ENCODE measurements around the gene ARHGEF28.

ARHGEF28 gene

DNA sequence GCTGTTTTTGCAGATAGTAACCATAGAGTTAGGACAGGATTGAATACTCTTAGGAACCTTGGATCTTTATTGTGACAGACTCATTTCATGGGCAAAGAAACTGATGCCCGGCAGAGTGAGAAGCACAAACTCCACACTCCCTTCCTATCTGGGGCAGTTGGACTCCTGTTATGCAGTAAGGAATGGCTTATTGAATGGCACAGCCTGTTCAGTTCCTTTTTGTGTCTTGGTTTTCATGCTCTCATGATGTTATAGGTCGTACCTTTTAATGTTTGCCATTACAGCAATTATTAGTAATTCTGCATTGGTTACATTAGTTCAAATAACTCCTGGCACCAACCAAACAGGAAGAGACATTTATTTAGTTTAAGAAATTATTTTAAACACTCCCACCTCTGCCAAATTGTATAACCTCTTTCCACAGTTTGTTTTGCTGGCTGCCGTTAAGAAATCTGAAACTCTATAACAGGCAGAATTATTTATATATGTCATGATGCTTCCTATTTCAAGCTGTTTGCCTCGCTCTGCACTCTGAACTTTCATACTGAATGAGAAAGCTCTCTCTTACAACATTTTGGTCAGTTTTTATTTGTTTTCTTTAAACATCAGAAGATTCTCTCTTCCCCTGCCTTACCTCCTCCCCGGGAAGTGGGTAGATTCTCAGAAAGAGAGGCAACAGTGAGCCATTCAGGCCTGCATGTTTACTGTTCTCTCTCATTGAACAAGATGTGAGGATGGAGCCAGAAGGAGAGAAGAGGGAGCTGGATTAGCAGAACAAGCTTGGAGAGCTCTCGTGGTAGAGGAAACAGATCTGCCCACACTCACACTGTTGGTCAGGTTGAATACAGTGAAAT lies 144.4 kb downstream of the ARHGEF28 start:
- no peak for DNase-seq (ENCODE audit: extremely low read depth, insufficient read length)
- H3K27me3 ChIP-seq (replicated peaks; ENCODE audit: control insufficient read depth, insufficient read depth, low read length): no peaks in the 10 kb centered on the region
- no peaks in the 10 kb centered on the region for H3K36me3 ChIP-seq (ENCODE audit: control insufficient read depth, insufficient read depth, low read length)
- H3K4me3 ChIP-seq (replicated peaks; ENCODE audit: low read depth, low read length): no peak overlapping the region
- TF ChIP-seq, protein P1, sequence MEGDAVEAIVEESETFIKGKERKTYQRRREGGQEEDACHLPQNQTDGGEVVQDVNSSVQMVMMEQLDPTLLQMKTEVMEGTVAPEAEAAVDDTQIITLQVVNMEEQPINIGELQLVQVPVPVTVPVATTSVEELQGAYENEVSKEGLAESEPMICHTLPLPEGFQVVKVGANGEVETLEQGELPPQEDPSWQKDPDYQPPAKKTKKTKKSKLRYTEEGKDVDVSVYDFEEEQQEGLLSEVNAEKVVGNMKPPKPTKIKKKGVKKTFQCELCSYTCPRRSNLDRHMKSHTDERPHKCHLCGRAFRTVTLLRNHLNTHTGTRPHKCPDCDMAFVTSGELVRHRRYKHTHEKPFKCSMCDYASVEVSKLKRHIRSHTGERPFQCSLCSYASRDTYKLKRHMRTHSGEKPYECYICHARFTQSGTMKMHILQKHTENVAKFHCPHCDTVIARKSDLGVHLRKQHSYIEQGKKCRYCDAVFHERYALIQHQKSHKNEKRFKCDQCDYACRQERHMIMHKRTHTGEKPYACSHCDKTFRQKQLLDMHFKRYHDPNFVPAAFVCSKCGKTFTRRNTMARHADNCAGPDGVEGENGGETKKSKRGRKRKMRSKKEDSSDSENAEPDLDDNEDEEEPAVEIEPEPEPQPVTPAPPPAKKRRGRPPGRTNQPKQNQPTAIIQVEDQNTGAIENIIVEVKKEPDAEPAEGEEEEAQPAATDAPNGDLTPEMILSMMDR (IDR thresholded peaks at IDR 0.05; ENCODE audit: insufficient read depth, low read length, poor library complexity, severe bottlenecking): no peak

DNA sequence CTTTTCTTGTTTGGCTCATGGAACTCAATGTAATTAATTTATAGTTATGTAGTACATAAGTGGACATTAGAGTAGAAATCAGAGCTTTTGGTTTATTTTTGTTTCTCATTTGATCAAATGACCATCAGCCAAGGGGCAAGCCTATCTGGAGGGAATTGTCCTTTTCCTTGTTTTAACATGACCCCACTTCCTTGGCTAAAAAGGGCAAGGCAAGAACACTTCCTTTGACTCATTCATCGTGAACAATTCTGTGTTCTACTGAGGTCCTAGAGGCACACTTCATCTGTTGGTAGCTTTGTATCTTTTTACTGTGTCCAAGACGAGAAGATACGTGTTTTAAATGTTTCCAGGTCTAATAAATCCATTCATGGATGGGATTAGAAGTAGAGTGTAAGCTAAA lies 148.9 kb downstream of the ARHGEF28 start:
- H3K27me3 ChIP-seq (replicated peaks; ENCODE audit: control insufficient read depth, insufficient read depth, low read length): no peaks in the 10 kb centered on the region
- TF ChIP-seq, protein P1 (IDR thresholded peaks at IDR 0.05; ENCODE audit: insufficient read depth, low read length, poor library complexity, severe bottlenecking): no peak
- H3K36me3 ChIP-seq (ENCODE audit: control insufficient read depth, insufficient read depth, low read length): no peaks in the 10 kb centered on the region
- H3K4me3 ChIP-seq (replicated peaks; ENCODE audit: low read depth, low read length): no peak overlapping the region
- no peak for DNase-seq (ENCODE audit: extremely low read depth, insufficient read length)

DNA sequence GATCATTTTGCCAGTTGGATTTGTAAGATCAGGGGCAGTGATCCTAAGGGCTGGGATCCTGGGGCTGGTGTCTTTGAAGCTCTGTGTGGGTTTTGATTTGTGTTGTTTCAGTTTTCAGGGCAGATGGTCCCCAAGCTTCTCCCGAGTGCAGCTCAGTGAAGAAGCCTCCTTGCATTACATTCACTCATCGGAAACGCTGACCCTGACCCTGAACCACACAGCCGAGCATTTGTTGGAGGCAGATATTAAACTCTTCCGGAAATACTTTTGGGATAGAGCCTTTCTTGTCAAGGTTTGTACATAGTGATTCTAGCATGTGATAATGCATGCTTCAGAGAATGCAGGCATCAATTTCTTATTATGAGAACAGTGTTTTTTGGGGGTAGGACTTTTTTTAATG lies 150.4 kb downstream of the ARHGEF28 start:
- no peak for DNase-seq (ENCODE audit: extremely low read depth, insufficient read length)
- H3K36me3 ChIP-seq (ENCODE audit: control insufficient read depth, insufficient read depth, low read length): no peaks in the 10 kb centered on the region
- no peak overlapping the region for H3K4me3 ChIP-seq (replicated peaks; ENCODE audit: low read depth, low read length)
- TF ChIP-seq, protein P1 (IDR thresholded peaks at IDR 0.05; ENCODE audit: insufficient read depth, low read length, poor library complexity, severe bottlenecking): no peak
- H3K27me3 ChIP-seq (replicated peaks; ENCODE audit: control insufficient read depth, insufficient read depth, low read length): no peaks in the 10 kb centered on the region

DNA sequence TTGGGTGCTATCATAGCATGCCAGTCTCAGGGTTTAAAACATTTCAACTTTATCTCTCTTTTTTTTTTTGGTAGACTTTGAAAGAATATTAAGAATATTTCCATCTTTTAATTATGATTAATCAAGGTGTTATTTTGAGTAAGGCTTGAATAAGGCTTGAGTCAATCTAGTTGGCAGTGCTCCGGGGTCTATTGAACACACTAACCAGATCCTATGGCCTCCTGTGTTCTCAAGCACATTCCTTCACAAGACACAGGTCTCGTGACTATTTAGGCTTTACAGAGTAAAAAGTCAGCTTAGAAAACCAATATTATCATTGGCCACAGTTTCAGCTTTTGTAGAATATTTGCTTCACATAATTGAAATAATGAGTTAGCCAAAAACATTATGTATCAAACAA lies 151.2 kb downstream of the ARHGEF28 start:
- TF ChIP-seq, protein P1 (IDR thresholded peaks at IDR 0.05; ENCODE audit: insufficient read depth, low read length, poor library complexity, severe bottlenecking): no peak
- Histone ChIP-seq H3K27me3 (replicated peaks; ENCODE audit: control insufficient read depth, insufficient read depth, low read length) (no peaks in the 10 kb centered on the region), H3K36me3 (ENCODE audit: control insufficient read depth, insufficient read depth, low read length) (no peaks in the 10 kb centered on the region), H3K4me3 (replicated peaks; ENCODE audit: low read depth, low read length) (no peak overlapping the region)
- no peak for DNase-seq (ENCODE audit: extremely low read depth, insufficient read length)

DNA sequence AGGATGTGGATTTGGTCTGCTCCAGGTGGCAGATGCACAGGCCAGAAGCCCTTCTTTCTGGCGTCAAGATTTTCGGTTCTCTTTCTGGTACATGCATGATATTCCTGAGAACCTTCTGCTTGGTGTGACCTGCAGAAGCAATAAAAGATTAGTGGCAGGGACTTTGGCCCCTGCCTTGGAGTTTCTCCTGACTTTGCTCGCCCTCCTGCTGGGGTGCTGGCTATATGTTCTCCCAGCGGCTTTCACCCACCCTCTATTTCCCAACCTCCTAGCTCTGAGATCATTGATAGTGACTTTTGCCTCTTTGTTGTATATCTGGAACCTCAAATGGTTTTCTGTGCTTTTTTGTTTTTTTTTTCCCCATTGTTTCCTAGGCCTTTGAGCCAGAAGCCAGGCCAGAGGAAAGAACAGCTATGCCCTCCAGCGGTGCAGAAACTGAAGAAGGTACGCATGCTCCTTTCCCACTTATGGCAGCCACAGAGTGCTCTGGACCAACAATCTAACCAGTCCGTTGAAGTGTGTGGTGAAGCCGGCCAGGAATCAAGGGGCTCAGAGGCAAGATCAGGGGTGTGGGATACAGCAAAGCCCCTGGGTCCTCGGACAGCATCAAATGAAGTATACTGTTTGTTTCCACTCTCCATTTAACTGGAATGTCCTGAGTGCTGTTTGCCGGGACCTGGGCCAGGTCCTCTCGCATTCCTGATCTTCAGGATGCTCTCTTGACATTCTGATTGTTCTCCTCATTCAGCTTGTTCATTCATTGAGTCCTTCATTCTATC lies 154.5 kb downstream of the ARHGEF28 start:
- TF ChIP-seq, protein P1 (IDR thresholded peaks at IDR 0.05; ENCODE audit: insufficient read depth, low read length, poor library complexity, severe bottlenecking): no peak
- no peak for DNase-seq (ENCODE audit: extremely low read depth, insufficient read length)
- no peak overlapping the region for H3K4me3 ChIP-seq (replicated peaks; ENCODE audit: low read depth, low read length)
- H3K27me3 ChIP-seq (replicated peaks; ENCODE audit: control insufficient read depth, insufficient read depth, low read length): no peaks in the 10 kb centered on the region
- H3K36me3 ChIP-seq (ENCODE audit: control insufficient read depth, insufficient read depth, low read length): no peaks in the 10 kb centered on the region

Data from GM06990 (cell line).